NCI-H526 treated with DMSO at 0.1 percent for 48 hours (cell line): Measurements from ENCODE around the gene ADRB2.
A peak's percentile ranks its signal among the peaks of the same experiment; 100 is the strongest.

Source experiments
- DNase-seq: peaks from one replicate; lab custom pipeline; 2025; lab: John Stamatoyannopoulos, UW

ADRB2 gene

DNA sequence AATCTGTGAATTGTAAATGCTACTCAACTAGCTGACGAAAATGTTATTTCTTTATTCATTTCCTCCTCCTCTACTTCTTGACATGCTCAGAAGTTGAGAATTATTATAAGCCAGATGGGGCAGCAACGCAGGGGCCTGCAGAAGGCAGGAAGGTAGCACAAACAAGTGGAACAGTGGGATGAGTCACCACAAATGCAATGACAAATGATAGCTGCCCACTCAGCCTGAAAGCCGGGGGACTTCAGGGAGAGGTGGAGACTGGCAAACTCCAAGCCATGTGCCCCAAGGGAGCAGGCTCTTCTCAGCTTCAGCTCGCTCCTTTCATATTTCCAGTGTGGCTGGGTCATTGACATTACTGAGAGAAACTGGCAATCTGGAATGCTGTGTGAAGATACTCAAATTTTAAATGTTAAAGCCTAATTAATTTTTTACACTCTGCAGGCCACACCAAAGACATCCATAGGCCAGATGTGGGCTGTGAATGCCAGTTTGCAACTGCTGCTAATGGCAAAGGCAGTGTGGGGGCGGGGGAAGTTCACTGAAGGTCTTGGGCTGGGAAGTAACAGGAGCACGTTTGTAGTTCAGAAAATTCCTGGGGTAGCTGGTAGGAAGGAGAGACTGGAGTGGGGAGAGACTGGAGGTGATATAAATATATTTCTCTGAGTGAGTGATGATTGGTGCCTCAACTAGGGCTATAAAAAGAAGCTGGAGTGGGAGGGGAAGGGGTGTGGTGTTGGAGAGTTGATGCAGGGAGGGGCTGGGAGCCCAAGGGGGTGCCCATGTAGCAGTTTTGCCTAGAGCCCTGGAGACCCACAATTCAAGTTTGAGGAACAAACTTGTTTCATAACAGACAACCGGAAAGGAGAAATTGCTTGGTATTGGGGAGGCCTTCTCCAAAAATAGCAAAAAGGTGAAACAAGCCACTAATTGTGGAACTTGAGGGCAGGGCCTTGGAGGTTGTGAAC, 20.8 kb upstream of the ADRB2 start:
- no peak for DNase-seq

DNA sequence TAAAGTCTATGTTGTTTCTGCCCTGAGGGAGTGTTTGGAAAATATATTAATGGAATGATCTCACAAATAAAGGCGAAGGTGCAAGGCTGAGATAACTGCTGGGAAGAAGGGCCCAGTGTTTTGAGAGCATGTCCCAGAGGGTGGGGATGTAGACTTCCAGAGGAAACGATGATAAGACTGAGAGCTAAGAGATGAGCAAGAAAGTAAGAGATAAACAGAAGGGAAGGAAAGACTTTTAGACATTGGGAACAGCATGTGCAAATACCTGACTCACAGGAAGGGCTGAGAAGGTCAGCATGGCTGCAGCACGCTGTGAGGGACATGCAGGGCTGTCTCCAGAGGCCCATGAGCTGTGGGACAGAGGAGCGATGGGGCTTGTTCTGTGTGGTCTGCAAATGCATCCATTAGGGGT, 19.9 kb upstream of the ADRB2 start:
- no peak for DNase-seq

DNA sequence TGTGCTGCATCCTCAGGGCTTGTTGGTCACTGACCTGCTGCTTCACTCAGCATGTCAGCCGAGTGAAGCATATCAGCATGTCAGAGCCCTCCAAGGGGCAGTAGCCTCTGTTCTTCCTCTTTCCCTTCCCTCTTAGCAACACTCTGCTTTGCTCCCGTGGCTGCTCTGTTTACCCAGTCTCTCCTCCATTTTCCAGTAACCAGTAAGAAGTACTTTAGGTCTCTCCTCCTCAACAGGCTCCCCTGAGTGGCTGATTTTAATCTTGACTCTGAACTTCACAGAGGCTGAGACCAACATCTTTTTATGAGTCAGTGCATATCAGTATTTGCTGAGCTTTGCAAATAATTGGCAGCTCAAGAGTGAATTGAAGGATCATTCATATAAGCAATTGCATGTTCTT, 18.6 kb upstream of the ADRB2 start:
- DNase-seq = no peak

DNA sequence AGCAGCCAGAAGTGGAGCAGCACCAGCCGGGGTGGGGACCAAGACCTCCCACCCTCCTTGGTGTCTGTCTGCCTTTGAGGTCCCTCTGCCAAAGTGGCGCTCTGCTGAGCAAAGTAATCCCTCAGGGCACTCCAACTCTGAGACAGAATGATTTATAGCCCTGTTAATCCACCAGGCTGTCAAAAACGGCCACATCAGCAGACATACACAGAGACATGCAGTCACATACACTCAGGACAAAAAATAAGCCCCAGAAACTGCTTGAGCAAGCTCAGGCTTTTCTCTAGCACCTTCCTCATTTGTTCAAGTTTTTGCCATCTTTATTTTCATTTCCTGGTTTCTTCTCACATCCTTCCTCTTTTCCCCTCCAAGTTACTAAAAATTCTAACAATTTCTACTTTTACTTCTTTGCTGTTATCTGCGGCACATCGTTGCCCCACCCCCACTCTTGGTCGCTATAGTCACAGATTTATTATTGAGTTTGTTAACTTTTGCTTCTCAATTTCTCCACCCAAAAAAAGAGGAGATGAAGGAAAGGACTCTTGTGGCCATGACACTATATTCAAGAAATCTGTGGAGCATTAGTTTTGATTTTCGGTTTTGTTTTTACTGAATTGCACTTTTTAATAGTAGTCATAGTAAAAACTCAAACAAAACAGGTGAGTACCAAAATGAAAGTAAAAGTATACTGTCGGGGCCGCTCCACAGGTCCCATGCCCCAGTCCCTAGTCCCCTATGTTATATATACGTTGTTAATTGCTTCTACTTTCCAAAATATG, 17.4 kb upstream of the ADRB2 start:
- no peak for DNase-seq

DNA sequence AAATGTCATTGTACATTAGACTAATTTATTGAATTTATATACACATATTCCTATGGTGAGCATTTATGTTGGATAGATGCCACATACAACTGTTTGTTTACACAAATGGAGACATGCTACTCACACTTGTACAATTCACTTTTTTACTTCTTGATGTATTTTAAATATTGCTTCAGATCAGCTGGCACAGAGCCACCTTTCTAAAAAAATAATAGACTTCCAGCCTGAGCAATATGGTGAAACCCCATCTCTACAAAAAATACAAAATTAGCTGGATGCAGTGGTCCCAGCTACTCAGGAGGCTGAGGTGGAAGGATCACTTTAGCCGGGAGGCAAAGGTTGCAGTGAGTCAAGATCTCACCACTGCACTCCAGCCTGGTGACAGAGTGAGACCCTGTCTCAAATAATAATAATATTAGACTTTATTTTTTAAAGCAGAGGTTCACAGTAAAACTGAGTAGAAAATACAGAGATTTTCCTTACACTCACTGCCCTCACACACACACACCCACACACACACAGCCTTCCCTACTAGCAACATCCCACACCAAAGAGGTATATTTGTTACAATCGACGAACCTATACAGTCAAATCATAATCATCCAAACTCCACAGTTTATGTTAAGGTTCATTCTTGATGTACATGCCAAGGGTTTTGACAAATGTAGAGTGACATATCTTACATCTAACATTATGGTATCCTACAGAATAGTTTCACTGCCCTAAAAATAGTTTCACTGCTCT, 16.5 kb upstream of the ADRB2 start:
- no peak for DNase-seq

DNA sequence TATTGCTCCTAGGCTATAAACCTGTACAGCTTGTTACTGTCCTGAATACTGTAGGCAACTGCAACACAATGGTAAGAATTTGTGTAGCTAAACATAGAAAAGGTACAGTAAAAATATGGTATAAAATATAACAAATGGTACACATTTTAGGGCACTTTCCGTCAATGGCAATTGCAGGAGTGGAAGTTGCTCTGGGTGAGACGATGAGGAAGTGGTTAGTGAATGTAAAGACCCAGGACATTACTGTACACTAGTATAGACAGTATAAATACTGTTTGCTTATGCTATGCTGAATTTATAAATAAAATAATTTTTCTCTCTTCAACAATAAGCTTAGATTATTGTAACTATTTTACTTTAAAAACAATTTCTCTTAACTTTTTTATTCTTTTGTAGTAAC, 15.6 kb upstream of the ADRB2 start:
- no peak for DNase-seq

DNA sequence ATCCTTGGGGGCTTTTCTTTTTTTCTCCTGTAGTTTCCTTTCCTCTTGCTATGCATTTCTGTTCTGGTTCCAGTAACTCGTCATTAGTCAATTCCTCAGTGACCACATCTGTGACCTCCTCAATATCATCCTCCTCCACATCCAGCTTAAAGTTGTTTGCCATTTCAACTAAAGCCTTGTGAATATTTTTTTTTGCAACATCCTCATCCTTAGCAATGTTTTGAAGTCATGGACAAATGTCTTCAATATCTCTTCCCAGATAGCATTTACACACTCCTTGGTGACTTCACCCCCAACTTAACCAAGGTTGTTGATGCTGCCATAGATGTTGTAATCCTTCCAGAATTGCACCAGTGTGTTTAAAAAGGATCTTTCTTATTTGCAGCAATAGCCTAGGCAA, 14.7 kb upstream of the ADRB2 start:
- no peak for DNase-seq

DNA sequence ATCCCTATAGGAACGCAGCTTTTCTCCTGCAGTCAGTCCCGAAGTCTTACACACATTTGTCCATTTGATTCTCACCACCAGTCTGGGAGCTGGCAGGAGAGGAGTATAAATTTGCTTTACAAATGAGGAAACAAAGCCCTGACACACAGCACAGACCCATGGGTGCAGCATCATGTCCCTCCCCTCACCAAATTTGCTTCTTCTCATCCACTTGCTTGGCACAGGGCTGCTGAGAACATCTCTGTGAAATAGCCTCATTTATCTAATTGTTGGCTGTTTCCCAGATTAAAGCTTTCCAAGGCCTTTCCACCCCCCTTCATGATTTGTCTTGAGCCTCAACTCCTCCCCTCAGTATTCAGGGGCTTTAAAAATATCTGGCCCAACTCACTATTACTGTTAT, 11.3 kb upstream of the ADRB2 start:
- DNase-seq = peak; percentile 68

DNA sequence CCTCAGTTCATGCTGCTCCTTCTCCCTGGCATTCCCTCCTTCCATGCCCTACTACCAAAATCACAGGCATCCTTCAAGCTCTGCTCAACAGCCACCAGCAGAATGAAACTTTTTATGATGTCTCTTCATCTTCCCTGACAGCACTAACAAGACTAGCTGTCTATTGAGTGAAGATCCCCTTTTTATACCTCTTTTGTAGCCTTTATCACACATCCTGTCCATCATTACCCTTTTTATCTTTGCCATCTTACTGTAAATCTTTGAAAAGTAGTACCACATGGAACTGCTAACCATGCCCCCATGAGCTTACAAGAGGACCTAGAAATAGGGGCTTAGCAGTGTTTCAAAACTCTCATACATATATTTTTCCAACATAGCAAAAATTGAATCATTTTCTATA, 10.8 kb upstream of the ADRB2 start:
- DNase-seq = no peak

DNA sequence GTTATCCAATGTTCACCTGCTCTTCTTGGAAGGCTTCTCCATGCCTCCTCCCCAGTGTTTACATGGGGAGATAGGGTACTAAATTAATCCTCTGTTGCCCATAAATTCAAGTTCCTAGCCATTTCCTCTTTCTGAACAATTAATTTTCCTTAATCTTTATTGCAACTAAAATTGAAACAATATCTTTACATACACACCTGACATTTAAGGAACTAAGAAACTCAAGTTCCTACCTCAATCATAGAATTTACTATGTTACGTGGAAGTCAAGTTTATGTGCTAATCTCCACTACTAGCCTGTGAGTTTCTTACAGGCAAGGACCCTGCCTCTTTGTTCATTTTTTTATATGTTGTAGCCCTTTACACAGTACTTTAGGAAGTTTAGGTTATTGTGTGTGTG, 10.1 kb upstream of the ADRB2 start:
- no peak for DNase-seq

DNA sequence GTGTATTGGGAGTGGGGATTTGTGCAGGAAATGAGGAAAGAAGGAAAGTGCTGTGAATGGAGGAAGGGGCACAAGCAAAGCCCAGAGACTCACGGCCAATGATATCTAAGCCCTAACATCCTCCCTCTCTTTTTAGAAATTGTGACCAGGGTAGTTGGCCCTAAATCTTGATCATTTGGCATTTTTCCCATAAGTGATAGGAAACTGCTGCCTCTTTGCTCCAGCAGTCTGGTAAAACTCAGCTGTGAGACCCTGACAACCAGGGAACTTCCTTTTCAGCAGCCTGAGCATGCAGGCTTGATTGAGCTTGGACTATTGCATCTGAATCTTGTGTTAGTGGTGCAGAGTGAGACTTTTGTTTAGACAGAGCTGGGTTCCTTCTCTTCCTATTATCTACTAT, 9.6 kb upstream of the ADRB2 start:
- DNase-seq = no peak

DNA sequence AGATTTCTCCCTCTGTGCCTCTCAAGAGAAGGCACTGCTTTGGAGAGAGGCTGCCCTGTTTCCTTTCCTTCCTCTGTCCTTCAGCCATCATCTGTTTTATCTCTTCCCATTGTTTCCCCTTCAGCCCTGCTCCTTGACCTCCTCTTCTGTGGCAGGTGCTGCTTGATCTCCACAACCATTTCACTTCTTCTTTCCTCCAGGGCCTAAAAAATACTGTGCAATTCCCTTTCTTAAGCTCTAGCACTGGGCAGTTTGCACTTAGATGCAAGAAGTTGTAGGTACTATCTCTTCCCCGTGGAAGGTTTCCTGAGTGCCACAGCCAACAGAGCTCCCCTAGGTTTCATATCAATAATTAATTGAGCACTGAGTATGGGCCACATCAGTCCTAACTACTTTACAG, 8.8 kb upstream of the ADRB2 start:
- no peak for DNase-seq

DNA sequence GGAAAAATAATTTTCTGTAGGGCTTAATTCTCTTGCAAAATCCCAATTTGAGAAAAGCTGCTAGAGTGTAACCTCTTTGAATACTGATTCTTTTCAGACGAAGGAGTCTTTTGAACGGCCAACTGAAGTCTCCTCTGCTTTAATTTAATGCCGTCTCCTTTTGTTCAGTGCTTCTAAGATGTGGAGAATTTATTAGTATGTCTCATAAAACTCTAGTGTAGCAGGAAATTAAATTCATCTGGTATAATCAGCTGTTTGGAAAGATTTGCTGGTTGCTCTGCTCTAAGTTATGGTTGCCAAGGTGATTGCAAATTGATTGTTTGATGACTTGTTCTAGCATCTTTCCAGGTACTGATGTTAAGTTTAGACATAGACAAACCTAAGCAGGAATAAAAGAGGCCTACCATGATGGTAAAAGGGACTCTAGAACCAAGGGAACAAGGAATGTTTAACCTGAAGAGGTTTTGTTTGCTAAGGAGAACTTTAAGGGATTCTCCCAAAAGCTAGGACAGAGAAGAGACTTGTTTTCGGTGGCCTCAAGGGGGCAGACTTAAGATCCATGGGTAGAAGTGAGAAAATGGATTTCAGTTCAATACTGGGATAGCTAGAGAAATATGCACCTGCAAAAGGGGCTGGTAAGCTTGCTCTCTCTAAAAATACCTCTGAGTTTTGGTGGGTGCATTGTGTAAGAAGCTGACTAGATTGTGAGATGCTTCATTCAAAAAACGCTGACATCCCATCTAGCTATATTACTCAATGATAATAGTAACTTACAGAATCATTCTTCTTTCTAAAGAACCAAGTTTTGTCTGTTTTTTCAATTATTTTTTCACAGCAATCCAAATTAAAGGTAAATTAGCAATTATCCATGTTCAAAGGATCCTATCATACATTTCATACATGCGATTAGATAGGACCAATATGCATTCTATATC, 5.7 kb upstream of the ADRB2 start:
- no peak for DNase-seq

DNA sequence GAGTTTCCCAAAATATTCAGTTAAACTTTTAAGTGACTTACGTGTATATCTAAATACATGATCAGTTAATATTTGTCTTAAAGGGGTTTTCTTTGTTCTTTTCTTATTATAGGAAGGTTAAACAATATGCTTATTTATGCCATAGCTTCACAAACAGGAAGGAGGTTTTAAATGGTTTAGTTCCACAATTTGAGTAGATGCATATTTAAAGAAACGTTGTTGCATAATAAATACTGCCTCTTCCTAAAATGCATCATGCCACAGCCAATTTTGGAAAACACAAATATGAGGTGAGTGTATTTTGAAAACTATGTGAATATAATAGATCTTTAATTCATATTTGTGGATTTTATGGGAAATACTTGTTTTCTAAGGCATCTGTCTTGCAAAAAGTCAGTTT, 2.5 kb upstream of the ADRB2 start:
- DNase-seq = no peak

DNA sequence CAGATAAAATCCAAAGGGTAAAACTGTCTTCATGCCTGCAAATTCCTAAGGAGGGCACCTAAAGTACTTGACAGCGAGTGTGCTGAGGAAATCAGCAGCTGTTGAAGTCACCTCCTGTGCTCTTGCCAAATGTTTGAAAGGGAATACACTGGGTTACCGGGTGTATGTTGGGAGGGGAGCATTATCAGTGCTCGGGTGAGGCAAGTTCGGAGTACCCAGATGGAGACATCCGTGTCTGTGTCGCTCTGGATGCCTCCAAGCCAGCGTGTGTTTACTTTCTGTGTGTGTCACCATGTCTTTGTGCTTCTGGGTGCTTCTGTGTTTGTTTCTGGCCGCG, 727 bp upstream of the ADRB2 start:
- DNase-seq = peak; percentile 25

DNA sequence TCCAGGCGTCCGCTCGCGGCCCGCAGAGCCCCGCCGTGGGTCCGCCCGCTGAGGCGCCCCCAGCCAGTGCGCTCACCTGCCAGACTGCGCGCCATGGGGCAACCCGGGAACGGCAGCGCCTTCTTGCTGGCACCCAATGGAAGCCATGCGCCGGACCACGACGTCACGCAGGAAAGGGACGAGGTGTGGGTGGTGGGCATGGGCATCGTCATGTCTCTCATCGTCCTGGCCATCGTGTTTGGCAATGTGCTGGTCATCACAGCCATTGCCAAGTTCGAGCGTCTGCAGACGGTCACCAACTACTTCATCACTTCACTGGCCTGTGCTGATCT, 294 bp downstream of the ADRB2 start:
- DNase-seq = no peak

DNA sequence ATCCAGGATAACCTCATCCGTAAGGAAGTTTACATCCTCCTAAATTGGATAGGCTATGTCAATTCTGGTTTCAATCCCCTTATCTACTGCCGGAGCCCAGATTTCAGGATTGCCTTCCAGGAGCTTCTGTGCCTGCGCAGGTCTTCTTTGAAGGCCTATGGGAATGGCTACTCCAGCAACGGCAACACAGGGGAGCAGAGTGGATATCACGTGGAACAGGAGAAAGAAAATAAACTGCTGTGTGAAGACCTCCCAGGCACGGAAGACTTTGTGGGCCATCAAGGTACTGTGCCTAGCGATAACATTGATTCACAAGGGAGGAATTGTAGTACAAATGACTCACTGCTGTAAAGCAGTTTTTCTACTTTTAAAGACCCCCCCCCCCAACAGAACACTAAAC, 1.3 kb downstream of the ADRB2 start:
- DNase-seq = no peak

DNA sequence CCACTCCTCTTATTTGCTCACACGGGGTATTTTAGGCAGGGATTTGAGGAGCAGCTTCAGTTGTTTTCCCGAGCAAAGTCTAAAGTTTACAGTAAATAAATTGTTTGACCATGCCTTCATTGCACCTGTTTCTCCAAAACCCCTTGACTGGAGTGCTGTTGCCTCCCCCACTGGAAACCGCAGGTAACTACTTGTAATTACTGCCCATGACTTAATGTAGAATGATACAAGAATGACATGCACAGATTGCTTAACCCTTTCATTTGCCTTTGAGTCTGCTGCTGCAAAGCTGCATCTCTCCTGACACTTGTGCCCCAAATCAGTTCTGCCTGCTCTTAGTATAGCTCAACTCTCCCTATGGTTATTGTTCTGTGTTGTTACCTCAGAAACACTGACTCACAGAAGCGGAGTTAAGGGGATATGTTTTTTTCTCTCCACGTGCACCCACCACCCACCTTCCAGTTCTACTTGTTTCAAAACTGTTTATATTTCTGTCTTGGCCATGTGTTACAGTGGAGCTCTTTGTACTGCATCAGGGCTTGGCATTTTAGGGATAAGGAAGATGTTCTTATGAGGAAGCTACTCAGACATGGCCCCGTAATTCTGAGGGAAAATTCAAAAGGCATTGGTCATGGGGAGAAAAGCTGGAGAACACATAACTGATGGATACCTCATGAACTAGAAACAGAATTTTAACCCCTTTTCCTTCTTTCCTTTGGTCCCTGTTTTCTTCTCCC, 2.3 kb downstream of the ADRB2 start:
- no peak for DNase-seq

DNA sequence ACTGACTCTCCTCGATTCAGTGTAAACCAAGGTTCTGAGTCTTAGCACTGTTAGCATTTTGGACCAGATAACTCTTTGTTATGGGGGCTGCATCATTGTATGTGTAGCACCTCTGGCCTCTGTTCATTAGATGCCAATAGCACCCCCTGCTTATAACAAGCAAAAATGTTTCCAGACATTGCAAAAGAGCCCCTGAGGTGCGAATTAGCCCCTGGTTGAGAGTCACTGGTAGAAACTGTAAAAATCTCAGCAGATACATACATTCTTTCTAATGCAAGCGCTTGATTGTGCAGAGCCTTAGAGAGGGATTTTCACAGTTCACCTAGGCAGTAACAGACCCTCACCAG, 2.8 kb downstream of the ADRB2 start:
- no peak for DNase-seq

DNA sequence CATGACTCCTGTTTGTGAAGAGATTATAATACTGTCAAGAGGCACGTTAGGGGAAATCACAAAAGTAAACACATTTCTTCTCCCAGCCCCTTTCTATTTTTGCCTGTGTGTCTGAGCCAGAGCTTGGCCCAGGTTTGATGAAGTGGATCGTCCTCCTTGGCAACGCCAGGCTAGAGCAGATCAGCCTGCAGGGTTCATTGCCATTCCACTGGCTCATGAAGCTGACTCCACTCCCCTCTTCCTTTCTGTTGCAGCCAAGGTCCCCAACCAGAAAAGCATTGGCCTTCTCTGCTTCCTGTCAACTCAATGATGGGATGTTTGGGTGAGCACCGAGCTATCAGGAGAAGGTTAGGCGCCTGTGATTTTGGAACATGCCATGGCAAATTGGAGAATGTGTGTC, 3.3 kb downstream of the ADRB2 start:
- DNase-seq = no peak

DNA sequence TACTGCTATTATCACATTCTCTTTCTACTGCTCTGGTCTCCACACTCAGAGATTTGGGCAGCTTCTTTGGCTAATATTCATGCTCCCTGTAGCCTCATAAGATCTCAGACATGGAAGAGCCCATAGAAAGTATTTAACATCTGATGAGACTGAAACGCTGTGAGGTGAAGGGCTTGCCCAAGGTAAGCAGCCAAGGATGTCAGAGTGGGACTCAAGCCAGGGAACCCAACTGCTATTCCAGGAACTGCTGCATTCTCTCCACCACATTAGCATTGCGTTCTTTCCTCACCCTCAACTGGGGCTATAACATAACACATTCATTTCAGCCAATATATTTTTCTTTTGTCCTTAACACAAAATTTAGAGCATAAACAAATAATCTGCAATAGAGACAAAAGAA, 3.8 kb downstream of the ADRB2 start:
- no peak for DNase-seq
